Iris pigment epithelial cell (primary cell): ENCODE data around the gene AFF3.

Source experiments
- DNase-seq: peaks from one replicate; pipeline ENCODE4 v3.0.0-alpha.2; 2011; ENCODE audit warnings: low read depth

AFF3 gene

DNA sequence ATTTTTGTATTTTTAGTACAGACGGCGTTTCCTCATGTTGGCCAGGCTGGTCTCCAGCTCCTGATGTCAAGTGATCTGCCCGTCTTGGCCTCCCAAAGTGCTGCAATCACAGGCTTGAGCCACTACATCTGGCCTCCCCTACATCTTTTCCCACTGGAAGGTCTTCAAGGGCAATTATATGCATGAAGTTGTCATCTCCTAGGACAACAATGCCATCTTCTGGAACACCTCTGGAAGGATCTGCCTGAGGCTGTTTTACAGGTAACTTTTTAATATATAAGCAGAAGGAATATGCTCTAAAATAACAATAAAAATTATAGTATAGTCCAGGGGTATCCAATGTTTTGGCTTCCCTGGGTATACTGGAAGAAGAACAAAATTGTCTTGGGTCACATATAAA, 321.4 kb downstream of the AFF3 start:
- no peak for DNase-seq

DNA sequence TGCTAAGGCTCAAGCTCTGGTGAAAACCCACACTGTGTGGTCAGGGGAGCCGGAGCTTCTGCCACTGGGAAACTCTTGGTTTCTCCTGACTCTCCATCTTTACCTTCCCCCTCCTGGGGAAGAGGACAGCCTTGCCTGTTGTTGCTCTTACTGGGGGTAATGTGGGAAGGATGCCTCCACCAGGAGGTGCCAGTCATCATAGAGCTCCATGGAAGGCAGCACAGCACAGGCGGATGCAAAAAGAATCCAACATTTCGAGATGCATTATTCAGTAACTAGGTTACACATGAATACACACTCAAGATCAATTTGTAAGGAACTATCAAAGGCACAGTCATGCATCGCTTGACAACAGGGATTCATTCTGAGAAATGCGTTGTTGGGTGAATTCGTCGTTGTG, 322.6 kb downstream of the AFF3 start:
- no peak for DNase-seq

DNA sequence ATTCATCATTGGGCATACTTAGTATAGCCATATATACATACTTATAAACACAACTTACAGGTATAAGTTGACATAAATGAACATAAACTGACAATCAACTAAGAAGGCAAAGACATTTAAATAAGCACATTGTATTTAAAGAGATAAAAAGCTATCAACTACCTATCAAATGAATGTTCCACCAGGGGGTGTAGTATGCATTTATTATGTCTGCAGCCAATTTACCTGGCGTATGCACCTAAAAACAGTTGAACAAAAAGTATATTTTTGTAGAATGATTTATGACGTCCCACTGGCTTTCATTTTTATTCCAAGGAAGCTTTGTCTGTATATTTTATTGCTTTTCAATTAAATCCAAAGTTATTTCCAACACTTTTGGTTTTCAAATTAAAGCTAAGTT, 323.5 kb downstream of the AFF3 start:
- DNase-seq = peak; percentile 44

DNA sequence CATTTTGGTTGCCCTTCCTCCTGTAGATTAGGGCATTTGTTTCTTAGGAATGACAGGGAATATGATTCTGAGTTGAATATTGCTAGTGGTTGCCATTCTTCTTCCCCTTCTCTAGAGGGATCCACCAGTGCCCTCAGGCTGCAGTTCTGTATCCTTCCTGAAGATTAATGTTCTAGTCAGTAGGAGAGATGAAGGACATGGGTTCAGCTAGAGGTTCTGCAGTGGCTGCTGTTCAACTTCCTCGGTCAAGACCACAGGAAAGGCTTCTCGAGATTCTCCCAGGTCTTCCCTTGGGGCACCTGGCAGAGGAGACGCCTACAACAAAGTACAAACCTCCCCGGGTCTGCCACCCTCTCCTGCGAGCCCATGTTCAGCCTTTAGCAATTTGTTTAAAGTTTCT, 325.5 kb downstream of the AFF3 start:
- no peak for DNase-seq

DNA sequence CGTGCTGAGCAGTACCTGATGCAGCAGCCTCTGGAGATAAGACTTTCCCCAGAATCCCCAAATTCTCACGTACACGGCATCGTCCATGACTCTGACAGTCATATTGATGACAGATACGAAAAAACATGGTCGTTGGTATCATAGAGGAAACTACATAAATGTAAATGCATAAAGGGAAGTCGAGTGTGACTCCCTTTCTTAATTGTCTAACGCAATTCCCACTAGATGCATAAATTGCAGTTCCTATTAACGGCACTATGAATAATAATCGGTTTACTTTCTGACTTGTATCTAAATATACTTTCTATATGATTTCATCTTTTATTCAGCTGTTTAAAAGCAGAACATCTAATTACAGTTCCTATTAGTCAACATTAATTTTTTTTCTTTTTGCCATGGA, 330.0 kb downstream of the AFF3 start:
- DNase-seq = no peak

DNA sequence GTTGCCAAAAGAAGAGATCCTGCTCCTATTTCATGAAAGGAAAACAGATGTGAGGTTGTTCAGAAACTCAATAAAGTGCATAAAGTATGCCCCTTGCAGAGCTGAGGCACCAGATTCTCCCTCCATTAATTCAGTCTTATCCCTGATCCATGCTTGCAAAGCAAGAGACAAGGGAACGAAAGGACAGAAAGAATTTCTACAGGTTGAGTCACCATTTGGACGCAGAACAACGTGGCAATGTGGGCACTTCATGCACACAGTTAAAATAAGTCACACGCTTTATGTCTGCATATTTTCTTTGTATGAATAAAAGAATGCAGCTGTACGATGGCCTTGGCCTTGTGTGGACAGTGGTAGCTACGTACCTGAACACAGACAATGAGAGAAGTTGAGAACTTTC, 330.8 kb downstream of the AFF3 start:
- DNase-seq = peak; percentile 38

DNA sequence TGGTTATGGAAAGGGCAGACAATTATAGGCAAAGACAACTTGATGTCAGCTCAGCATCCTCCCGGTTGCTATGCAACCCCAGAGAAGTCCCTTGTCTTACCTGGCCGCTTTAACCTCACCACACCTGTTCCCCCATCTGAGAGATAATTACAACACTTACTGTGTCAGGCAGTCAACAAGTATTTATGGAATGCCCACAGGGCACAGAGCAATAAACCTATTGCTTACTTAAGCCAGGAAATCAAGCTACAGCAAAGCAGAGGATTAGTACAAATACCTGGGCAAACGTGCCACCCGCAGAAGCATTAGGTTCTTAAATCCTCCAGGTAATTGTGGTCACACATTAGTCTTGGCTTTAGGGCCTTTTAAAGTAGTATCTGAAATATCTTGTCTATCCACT, 332.2 kb downstream of the AFF3 start:
- DNase-seq = no peak

DNA sequence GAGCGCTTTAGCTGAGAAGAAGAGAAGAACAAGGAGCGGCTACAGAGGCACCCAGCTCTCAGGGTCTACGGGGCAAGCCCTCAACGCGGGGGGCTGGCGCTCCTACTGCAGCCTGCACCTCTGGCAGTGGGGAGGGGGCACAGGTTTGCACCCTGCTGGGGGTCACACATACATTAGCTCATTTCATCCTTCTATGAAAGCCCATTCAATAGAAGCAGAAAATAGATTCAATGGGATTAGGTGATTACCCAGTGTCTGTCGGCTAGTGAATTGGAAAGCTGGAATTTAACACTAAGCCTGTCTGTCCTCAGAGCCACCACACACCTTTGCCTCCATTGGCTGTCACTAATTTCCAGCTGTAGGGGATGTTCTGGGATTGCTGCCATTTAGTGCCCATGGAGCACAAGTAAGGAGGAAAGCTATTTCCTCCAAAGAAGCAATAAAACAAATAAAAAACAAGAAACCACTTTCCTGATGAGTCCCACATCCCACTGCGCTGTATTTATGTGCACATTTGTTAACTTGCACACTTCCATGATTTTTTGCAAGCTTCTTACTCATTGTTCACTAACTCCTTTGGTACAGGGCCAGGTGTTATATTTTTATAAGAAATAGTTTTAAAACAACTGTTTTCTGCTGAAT, 333.0 kb downstream of the AFF3 start:
- no peak for DNase-seq

DNA sequence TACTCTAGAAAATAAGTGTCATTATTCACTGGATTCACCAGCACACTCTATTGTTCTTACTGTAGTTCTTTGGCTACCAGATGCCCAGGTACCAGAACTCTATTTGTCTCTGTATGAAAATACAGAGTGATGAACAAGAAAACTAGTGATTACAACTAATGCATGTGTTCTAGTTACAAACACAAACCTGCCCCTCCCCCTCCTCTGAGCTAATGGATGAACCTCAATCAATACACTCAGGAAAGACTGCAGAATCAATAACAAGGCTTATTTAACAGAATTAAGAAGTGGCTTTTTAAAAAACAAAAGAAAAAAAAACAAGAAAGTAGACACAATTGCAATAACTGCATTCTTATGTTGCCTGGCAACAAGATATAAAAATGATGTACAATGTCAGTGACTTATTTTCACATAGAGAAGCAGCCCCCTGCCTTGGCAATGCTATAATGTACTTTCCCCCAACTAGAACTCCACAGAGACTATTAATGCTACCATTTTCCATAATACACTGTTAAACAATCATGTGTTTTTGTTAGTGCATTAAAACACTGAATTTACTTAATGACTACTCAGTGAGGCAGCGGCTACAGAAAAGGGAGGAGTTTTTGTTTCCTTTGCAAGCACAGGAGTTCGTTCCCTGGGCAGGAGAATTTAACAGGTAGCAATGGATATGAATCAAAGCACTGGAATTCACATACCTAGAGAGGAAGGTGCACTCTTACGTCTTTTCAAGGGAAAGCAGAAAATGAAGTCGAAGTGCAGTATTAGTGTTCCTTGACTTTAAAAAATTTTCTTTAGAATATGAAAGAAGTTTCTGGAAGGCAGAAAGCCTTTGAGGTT, 333.8 kb downstream of the AFF3 start:
- no peak for DNase-seq

DNA sequence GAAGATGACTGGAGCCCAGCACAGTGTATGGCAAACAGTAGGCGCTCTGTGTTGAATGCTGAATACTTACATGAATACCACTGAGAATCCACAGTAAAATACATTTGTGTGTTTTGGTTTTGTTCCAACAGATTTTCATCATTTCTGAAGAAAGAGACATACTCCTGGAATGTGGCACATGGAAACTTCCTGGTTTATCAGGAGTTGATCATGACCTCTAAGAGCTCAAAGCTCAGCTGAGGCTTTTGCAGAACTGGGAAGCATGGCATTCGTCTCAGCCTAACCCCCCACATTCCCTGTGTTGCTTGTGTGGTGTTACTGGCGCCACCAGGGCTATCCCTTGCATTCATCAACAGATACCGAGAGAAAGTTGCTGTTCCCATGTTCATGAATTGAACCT, 335.6 kb downstream of the AFF3 start:
- peak; percentile 71 for DNase-seq

DNA sequence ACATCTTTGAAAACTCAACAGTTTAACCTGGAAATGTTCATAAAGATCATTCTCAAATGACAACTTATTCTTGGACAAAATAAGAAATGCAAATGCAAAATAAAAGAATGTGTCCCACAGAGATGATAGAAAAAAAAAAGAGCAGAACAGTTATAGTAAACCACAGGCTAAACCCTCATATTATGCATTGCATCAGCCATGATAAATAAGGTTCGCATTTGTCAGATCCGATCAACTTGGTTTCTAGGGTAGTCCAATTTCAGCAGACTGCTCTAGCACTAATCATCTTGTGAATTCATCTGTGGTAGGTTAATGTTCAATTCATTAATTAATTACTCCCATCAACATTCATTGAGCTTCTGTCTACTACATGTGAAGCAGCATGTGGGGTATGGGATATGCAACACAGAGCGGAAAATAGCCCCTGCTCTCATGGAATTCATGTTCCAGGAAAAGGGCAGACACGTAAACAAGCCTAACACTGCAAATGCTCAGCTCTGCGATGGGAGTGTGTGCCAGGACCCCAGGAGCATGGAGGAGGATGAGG, 336.4 kb downstream of the AFF3 start:
- DNase-seq = no peak

DNA sequence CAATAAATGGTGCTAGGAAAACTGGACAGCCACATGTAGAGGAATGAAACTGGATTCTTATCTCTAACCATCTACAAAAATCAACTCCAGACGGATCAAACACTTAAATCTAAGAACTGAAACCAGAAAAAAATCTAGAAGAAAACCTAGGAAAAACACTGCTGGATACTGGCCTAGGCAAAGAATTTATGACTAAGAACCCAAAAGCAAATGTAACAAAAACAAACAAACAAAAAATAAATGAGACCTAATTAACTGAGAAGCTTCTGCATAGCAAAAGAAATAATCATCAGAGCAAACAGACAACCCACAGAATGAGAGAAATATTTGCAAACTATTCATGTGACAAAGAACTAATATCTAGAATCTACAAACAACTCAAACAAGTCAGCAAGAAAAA, 338.5 kb downstream of the AFF3 start:
- no peak for DNase-seq

DNA sequence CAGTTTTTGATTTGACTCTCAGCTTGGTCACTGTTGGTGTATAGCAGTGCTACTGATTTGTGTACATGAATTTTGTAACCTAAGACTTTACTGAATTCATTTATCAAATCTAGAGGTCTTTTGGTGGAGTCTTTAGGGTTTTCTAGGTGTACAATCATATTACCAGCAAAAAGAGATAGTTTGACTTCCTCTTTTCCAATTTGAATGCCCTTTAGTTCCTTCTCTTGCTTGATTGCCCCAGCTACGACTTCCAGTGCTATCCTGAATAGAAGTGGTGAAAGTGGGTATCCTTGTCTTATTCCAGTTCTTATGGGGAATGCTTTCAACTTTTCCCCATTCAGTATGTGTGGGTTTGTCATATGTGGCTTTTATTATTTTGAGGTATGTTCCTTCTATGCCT, 339.7 kb downstream of the AFF3 start:
- no peak for DNase-seq

DNA sequence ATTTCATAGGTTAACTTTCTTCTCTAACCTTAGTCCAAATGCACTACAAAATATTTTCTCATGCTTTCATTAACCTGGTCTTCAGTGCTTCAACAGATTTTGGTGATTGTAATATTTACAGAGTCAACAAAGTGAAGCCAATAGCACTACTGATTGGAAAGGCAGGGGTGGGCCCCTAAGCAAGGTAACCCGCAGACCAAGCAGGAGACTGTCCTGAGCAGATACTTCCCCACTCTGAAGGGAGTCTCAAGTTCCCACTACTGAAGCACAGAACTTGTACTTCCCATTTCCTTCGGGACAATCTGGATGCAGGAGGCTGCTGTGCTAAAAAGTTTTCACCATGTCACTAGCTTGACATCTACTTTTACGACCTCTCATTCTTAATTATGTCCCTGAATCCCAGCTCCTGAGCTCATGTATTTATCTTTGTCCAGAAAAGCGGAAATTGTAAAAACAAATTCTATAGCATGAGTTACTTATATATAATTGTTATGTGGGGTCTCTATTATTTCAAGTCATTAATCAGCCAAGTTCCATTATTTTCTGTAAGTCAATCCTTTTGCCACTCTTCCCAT, 341.0 kb downstream of the AFF3 start:
- no peak for DNase-seq

DNA sequence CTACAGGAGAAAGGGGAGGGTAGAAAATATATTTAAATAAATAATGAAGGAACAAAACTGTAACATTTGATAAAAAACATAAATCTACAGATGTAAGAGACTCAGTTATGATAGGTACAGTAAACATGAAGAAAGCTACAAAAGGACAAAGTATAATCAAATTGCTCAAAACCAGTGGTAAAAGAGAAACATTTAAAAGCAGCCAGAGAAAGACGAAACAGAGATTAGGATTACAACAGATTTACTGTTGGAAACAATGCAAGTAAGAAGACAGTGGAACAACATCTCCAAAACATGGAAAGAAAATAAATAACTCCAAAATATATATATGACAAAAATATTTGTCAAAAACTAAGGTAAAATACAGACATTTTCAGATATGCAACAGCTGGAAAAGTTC, 344.9 kb downstream of the AFF3 start:
- no peak for DNase-seq

DNA sequence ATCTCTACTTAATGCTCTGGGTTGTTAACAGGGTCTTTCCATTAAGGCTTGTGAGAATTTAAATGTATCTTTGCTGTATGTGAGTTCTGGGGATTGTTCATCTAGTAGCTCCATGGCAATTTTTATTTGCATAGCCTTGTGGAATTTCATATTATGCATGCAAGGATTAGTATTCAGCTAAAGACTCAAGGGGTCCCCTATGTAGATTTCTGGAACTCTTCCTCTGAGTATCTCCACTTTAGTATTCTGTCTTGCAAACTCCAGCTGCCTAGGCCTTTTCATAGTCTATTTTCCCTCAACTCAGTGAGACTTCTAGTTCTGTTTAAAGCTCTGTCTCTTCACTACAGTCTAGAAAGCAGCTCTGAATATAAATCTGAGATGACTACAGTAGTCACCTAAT, 348.0 kb downstream of the AFF3 start:
- DNase-seq = no peak

DNA sequence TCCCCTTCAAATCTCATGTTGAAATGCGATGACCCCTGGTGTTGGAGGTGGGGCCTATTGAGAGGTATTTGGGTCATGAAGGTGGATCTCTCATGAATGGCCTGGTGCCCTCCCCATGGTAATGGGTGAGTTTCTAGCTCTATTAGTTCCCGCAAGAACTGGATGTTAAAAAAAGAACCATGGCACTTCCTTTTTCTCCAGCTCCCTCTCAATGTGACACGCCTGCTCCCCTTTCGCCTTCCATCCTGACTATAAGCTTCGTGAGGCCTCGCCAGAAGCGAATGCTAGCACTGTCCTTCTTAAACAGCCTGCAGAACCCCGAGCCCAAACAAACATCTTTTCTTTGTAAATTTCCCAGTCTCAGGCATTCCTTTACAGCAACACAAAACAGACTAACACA, 349.4 kb downstream of the AFF3 start:
- DNase-seq = no peak

DNA sequence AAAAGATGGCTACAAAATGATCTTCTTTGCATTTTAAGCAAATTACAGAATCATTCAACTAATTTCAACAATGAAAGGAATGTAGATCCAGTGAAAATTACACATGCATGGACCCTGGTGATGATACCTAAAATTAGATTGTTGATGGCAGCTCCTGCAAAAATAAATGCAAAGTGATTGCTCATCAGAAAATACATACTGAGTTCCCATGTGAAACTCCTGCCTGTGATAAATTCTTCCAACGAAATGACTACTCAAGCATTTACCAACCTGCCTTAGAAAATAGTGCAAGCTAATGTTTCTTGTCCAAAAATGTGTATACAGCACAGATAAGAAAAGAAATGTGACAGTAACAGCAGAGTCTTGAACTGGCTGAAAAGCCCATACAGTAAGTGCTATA, 352.5 kb downstream of the AFF3 start:
- DNase-seq = no peak

DNA sequence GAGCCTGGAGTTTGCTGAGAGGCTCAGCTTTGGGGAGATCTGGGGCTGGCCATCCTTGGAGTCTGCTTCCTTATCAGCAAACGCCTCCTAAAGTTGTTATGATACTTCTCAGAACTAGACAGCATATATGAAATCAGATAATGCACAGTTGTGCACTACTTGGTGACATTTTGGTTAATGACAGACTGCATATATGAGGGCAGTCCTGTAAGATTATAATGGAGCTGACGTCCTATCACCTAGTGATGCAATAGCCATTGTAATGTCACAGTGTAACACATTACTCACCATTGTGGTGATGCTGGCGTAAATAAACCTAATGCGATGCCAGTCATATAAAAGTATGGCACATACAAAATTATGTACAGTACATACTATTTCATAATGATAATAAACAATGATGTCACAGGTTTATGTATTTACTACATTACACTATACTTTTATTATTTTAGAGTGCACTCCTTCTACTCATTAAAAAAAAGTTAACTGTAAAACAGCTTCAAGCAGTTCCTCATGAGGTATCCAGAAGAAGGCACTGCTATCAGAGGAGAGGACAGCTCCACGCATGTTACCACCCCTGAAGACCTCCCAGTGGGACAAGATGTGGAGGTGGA, 354.5 kb downstream of the AFF3 start:
- DNase-seq = no peak

DNA sequence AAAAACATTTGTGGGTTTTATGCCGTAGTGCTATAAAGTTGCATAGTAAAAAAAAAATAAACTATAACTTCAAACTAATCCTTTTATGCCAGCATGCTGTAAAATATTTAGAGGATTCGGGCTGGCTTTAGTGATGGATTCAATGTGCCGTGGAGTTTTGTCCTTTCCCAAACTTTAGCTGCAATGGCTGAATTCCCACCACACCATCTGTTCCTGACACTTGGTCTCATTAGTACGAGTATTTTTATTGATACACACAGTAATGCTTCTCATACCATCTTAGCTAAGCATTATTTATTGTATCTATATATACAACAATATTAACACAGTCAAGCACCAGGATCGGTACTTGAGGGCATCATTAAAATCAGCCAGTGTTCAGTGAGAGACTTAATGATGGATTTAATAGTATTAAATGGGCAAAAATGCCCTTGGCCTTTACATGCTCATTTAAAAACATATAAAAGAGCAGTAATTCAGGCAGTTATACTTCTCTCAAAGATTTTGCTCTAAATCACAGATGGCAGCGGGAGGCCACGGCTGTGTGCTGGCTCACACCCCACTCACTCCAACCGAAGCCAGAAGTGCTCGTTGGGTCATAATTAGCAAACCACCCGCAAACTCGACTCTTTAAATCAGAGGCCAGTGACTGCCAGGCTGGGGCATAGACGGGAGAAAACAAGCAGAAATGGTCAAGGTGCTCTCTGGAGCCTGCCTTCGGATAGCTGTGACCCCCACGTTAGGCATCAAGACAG, 355.6 kb downstream of the AFF3 start:
- DNase-seq = no peak

DNA sequence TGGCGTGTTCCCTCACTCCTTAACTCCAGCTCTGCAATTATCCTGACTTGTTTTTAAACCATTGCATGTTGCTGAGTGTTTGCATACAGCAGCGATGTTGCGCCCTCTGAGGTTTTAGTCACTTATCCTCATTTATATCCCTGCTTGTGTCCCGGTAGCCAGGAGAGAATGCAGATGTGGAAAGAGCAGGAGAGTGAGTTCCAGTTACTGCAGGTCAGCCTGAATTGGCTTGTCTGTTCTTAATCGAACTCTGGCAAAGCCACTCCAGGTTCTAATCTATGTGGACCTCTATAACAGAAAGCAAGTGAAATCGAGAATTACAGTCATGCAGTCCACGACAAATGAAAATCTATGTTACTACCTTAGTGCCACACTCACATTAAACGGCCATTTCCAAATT, 357.4 kb downstream of the AFF3 start:
- DNase-seq = no peak

DNA sequence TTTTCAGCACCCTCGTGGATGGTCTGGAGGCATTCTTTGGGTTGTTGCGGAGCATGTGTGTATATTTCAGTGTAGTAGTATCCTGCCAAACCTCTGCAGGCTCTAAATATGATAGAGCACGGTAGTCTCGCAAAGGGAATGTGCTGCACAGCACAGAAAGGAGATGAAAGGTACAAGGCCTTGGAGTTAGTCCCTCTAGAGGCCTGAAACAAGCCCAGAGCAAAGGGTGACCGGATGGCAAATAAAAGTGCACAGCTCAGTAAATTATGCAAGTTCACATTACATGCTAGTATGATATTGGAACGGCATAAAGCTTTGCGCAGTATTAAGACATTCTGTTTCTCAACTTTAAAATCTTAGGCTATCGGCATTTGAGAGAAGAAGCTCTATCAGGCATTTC, 358.1 kb downstream of the AFF3 start:
- no peak for DNase-seq
